Neural progenitor cell (in vitro differentiated cells): ENCODE results near the gene BTBD6. TPM values are rescaled to one million over a fixed set of nuclear protein-coding genes. Genes with fewer than 3 reads are reported as not detected.

Source experiments
- DNase-seq: peaks from one replicate; pipeline ENCODE4 v3.0.0-alpha.2; 2016; ENCODE audit warnings: low spot score
- H2AFZ ChIP-seq: fragments of 200-600 bp; sonication (generic); replicated peaks from 2 replicates; pipeline ENCODE4 v1.6.1; 2016; ENCODE audit warnings: antibody characterized with exemption
- H3F3A ChIP-seq: fragments of 200-600 bp; sonication (generic); 2 replicates; pipeline ENCODE4 v1.6.1; 2016; ENCODE audit warnings: antibody characterized with exemption, low read depth
- H3K27ac ChIP-seq: fragments of 200-600 bp; sonication (generic); 2 replicates; pipeline ENCODE4 v1.5.1; 2016; ENCODE audit warnings: mild to moderate bottlenecking
- H3K27me3 ChIP-seq: fragments of 200-600 bp; sonication (generic); 2 replicates; pipeline ENCODE4 v1.6.1; 2016; ENCODE audit warnings: mild to moderate bottlenecking, moderate library complexity
- H3K36me3 ChIP-seq: fragments of 200-600 bp; sonication (generic); 2 replicates; pipeline ENCODE4 v1.5.1; 2016
- H3K4me1 ChIP-seq: fragments of 200-600 bp; sonication (generic); 2 replicates; pipeline ENCODE4 v1.6.1; 2016; ENCODE audit warnings: mixed run types
- H3K4me2 ChIP-seq: fragments of 200-600 bp; sonication (generic); 2 replicates; pipeline ENCODE4 v1.6.1; 2016
- H3K4me3 ChIP-seq: fragments of 200-600 bp; sonication (generic); 2 replicates; pipeline ENCODE4 v1.5.1; 2016
- H3K79me2 ChIP-seq: fragments of 200-600 bp; sonication (generic); 2 replicates; pipeline ENCODE4 v1.6.1; 2016; ENCODE audit warnings: low read depth
- H3K9ac ChIP-seq: fragments of 200-600 bp; sonication (generic); 2 replicates; pipeline ENCODE4 v1.6.1; 2016
- H3K9me3 ChIP-seq: fragments of 200-600 bp; sonication (generic); 2 replicates; pipeline ENCODE4 v1.5.1; 2016; ENCODE audit warnings: low read depth
- H4K20me1 ChIP-seq: fragments of 200-600 bp; sonication (generic); 2 replicates; pipeline ENCODE4 v1.6.1; 2016; ENCODE audit warnings: low read depth
- H3K27ac Mint-ChIP-seq: 3 replicates; pipeline ENCODE4 v1.8.0; 2021; ENCODE audit warnings: mixed read lengths
- H3K27me3 Mint-ChIP-seq: 2 replicates; pipeline ENCODE4 v1.8.0; 2022; ENCODE audit warnings: low read depth, mild to moderate bottlenecking, inconsistent platforms, moderate library complexity, mixed read lengths; ENCODE audit not compliant: insufficient read depth
- H3K36me3 Mint-ChIP-seq: 3 replicates; pipeline ENCODE4 v1.8.0; 2021; ENCODE audit warnings: mixed read lengths
- H3K4me1 Mint-ChIP-seq: 3 replicates; pipeline ENCODE4 v1.8.0; 2021; ENCODE audit warnings: mixed read lengths
- H3K4me3 Mint-ChIP-seq: 3 replicates; pipeline ENCODE4 v1.8.0; 2021; ENCODE audit warnings: mild to moderate bottlenecking, moderate library complexity, mixed read lengths
- H3K9me3 Mint-ChIP-seq: 3 replicates; pipeline ENCODE4 v1.8.0; 2020; ENCODE audit warnings: mixed read lengths
- CTCF ChIP-seq: fragments of 200-600 bp; sonication (generic); IDR thresholded peaks from 2 replicates; pipeline ENCODE4 v1.5.1; 2017; ENCODE audit warnings: antibody characterized with exemption, mild to moderate bottlenecking
- EZH2 ChIP-seq: fragments of 200-600 bp; sonication (generic); IDR thresholded peaks from 2 replicates; pipeline ENCODE4 v1.6.1; 2017; ENCODE audit warnings: antibody characterized with exemption, mild to moderate bottlenecking, moderate library complexity
- EZH2phosphoT487 ChIP-seq: fragments of 200-600 bp; sonication (generic); IDR thresholded peaks from 2 replicates; pipeline ENCODE4 v1.6.1; 2017; ENCODE audit warnings: antibody characterized with exemption
- total RNA-seq: library from RNA; depleted of rRNA; stranded (reverse); fragments of >200 nt; gene quantifications from 2 replicates; pipeline ENCODE4 v1.2.3, GENCODE V29; 2015; ENCODE audit warnings: low replicate concordance

The BTBD6 gene
- total RNA-seq, 1 donor from 2014 or later = 9.0 TPM

DNA sequence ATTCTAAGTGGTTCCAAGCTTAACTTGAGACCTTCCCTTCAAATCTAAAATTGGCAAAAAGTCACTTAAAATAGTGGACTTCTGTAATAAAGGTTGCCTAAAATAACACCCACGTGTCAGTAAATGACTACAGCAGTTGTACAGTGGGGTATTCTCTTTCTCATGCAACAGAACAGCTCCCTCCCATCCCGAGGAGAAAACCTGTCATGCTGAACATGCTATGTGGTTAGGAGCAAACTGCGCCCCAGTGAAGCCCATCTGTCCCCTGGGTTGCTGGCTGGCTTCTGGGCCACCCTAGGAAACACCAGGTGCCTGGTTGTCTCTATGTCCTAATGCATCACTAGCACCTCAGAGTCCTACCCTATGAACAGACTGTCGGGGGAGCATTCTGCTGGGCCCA is 2.7 kb downstream of the BTBD6 start:
- Histone ChIP-seq H3K27me3 (peaks cover 7% of the 10 kb centered on the region), H3K4me3 (no peak overlapping the region), H3K4me1 (peaks cover 10% of the 10 kb centered on the region), H3K9me3 (no peaks in the 10 kb centered on the region), H3K4me2 (no peak overlapping the region), H4K20me1 (peaks cover 32% of the 10 kb centered on the region), H3K9ac (no peak overlapping the region), H3K27ac (no peak overlapping the region), H3F3A (peaks cover 11% of the 10 kb centered on the region), H3K36me3 (no peaks in the 10 kb centered on the region), H2AFZ (no peak overlapping the region), H3K79me2 (peaks cover 17% of the 10 kb centered on the region)
- Mint-ChIP-seq H3K4me3 (peak overlapping the region; percentile 48), H3K27me3 (peaks cover 4% of the 10 kb centered on the region), H3K9me3 (no peaks in the 10 kb centered on the region), H3K36me3 (peaks cover 11% of the 10 kb centered on the region), H3K4me1 (peaks cover 4% of the 10 kb centered on the region), H3K27ac (no peak overlapping the region)
- DNase-seq = no peak
- TF ChIP-seq EZH2 = no peak
- TF ChIP-seq CTCF = no peak
- no peak for TF ChIP-seq EZH2phosphoT487

DNA sequence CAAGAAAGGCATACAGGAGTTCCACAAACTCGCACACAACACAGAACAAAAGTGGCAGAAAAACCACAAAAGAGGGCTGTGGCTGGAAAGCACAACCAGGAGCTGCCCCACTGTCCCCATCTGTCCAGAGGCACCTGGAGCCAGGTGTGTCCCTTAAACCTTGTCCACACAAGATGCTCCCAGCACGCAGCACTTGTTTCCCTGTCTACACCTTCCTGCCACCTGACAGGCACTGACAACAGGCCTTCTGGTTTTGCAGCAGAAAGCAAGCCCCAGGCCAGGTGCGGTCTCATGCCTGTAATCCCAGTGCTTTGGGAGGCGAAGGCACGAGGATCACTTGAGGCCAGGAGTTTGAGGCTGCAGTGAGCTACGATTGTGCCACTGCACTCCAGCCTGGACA is 3.6 kb downstream of the BTBD6 start:
- H3K4me1 ChIP-seq = peaks cover 10% of the 10 kb centered on the region
- H3K27me3 ChIP-seq = peaks cover 7% of the 10 kb centered on the region
- H3K4me3 Mint-ChIP-seq = no peak overlapping the region
- H3F3A ChIP-seq = peaks cover 11% of the 10 kb centered on the region
- H3K27ac Mint-ChIP-seq = no peak overlapping the region
- peaks cover 9% of the 10 kb centered on the region for H3K79me2 ChIP-seq
- H3K27me3 Mint-ChIP-seq = peaks cover 4% of the 10 kb centered on the region
- peaks cover 31% of the 10 kb centered on the region for H4K20me1 ChIP-seq
- no peak for DNase-seq
- TF ChIP-seq EZH2phosphoT487 = no peak
- no peak for TF ChIP-seq CTCF
- TF ChIP-seq EZH2 = no peak
- H3K36me3 ChIP-seq = no peaks in the 10 kb centered on the region
- H3K27ac ChIP-seq = no peak overlapping the region
- peaks cover 4% of the 10 kb centered on the region for H3K4me1 Mint-ChIP-seq
- H3K9me3 ChIP-seq = no peaks in the 10 kb centered on the region
- H2AFZ ChIP-seq = no peak overlapping the region
- no peaks in the 10 kb centered on the region for H3K9me3 Mint-ChIP-seq
- H3K4me2 ChIP-seq = no peak overlapping the region
- peaks cover 9% of the 10 kb centered on the region for H3K36me3 Mint-ChIP-seq
- H3K9ac ChIP-seq = no peak overlapping the region
- no peak overlapping the region for H3K4me3 ChIP-seq

DNA sequence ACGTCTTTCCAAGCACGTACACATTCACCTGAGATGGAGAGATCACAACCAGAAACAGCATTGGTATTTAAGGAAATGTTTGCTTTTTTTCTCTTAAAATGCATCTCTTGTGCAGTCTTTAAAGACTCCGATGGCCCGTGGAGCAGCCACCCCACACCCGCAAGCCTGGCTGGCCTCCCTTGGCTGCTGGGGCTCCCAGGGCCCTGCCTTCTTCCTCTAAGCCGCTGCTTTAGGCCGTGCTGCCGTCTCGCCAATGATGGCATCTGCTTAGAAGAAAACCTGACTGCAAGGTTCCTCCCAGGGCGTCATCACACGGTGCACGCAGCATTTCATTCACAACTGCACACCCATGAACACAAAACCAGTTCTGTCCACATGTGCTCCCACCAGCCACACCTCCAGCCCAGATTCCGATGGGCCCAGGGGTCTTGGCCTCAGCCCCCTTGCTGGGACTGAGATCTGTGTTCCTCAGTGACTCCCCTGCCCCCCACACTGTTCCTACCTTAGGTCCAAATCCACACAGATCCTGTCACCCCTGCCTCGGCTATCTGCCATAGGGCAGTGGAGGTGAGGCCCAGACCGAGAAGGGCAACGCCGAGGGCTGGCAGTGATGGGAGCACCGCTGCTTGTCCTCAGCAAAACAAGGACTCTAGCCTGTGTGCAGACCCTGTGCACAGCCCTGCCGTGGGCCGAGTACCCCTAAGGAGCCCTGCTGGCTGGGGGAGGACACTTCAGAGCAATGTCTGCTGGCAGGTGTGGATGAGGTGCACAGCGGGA is 4.4 kb downstream of the BTBD6 start:
- Mint-ChIP-seq H3K27ac (peak overlapping the region; percentile 7), H3K4me1 (peaks cover 2% of the 10 kb centered on the region)
- peaks cover under 1% of the 10 kb centered on the region for H3K79me2 ChIP-seq

More for the DNA sequence above, 4.4 kb downstream of the BTBD6 start:
- no peak for DNase-seq
- Histone ChIP-seq H3K27me3 (peaks cover 7% of the 10 kb centered on the region), H3K36me3 (no peaks in the 10 kb centered on the region), H3K9ac (no peak overlapping the region), H3F3A (peaks cover 11% of the 10 kb centered on the region), H3K4me3 (no peak overlapping the region), H2AFZ (no peak overlapping the region), H3K4me1 (peaks cover 7% of the 10 kb centered on the region), H3K27ac (no peak overlapping the region), H3K9me3 (no peaks in the 10 kb centered on the region), H4K20me1 (peaks cover 23% of the 10 kb centered on the region), H3K4me2 (no peak overlapping the region)
- Mint-ChIP-seq H3K36me3 (peaks cover 9% of the 10 kb centered on the region), H3K4me3 (no peak overlapping the region), H3K27me3 (peaks cover 4% of the 10 kb centered on the region), H3K9me3 (no peaks in the 10 kb centered on the region)
- no peak for TF ChIP-seq CTCF
- no peak for TF ChIP-seq EZH2phosphoT487
- no peak for TF ChIP-seq EZH2
